Left lung (tissue), 10 donors: ENCODE results near the gene MAJIN. TPM values are rescaled to one million over a fixed set of nuclear protein-coding genes. Genes with fewer than 3 reads are reported as not detected.

Experiments used
- ATAC-seq: fragments of 200-7000 bp; cut with Tn5 transposase; one replicate; pipeline ENCODE4 v1.9.1; 2020; ENCODE audit warnings: moderate library complexity
- DNase-seq, 4 donors: peaks; one replicate each; pipeline ENCODE4 v3.0.0-alpha.2; 2013 to 2020
- H3K27ac ChIP-seq, 2 donors: fragments of 200-600 bp; sonication (generic) in 1 of 2; one replicate each; pipeline versions ENCODE4 v1.5.0 to v1.8.0; 2020 to 2021
- H3K27me3 ChIP-seq, 2 donors: fragments of 200-600 bp; sonication (generic) in 1 of 2; one replicate each; pipeline versions ENCODE4 v1.5.0 to v1.8.0; 2020 to 2021
- H3K36me3 ChIP-seq, 2 donors: fragments of 200-600 bp; sonication (generic) in 1 of 2; one replicate each; pipeline versions ENCODE4 v1.5.0 to v1.8.0; 2020 to 2021
- H3K4me1 ChIP-seq, 2 donors: fragments of 200-600 bp; one replicate each; pipeline ENCODE4 v1.8.0; 2021
- H3K4me3 ChIP-seq, 2 donors: fragments of 200-600 bp; sonication (generic) in 1 of 2; one replicate each; pipeline versions ENCODE4 v1.5.0 to v1.8.0; 2020 to 2021; ENCODE audit warnings: mild to moderate bottlenecking in 1 of 2
- H3K9me3 ChIP-seq, 2 donors: fragments of 200-600 bp; sonication (generic) in 1 of 2; one replicate each; pipeline versions ENCODE4 v1.5.0 to v1.8.0; 2020 to 2021
- CTCF ChIP-seq, 2 donors: fragments of 200-600 bp; sonication (generic) in 1 of 2; IDR thresholded peaks; one replicate each; pipeline versions ENCODE4 v1.5.0 to v1.8.0; 2021; ENCODE audit warnings: antibody characterized with exemption in 2 of 2
- intact Hi-C, 2 donors: fragments of 100-400 bp; cut with DNase I; formaldehyde crosslinking; loops; one replicate each; pipeline versions ENCODE4 v1.11.2 to v1.14.2; 2022
- polyA plus RNA-seq, 6 donors: library from polyadenylated mRNA; unstranded; fragments of 120-200 nt; gene quantifications; one replicate each; pipeline ENCODE4 v1.2.1, GENCODE V29; 2013; ENCODE audit not compliant: insufficient read length in 6 of 6
- total RNA-seq, 2 donors: library from RNA; stranded (reverse); fragmentation: NEBNext Ultra II Directional; extraction: Animal tissue kit (Norgen Biotek cat#: 25700); gene quantifications; one replicate each; pipeline ENCODE4 v1.2.1, GENCODE V29; 2021
- donor health status: DM: no; HTN: yes; CAD: no.
- donor health status: DM: no; HTN: no; CAD: no.

Gene MAJIN
- total and polyA plus RNA-seq, 8 donors = 0.11 to 0.14 TPM; not detected in 6

- ATAC-seq = no peak
- TF ChIP-seq CTCF (IDR thresholded peaks at IDR 0.05) = no peak
- intact Hi-C loops = no loop called here
These were observed 46.0 kb upstream of the MAJIN start for GRCh38 chr11:65017937-65018336.

GRCh38 chr11:65016705-65017104, 44.8 kb upstream of the MAJIN start:
- DNase-seq (no peak), ATAC-seq (no peak)
- peaks cover 0 to 37% of the 10 kb centered on the region in 2 donors for H3K36me3 ChIP-seq
- no peak for TF ChIP-seq CTCF (IDR thresholded peaks at IDR 0.05)
- H3K27me3 ChIP-seq = no peaks in the 10 kb centered on the region
- no peak overlapping the region for H3K4me3 ChIP-seq
- no peak overlapping the region for H3K27ac ChIP-seq
- H3K9me3 ChIP-seq = no peaks in the 10 kb centered on the region
- intact Hi-C loops = no loop called here
- H3K4me1 ChIP-seq = peaks cover 7 to 40% of the 10 kb centered on the region in 2 donors

More at GRCh38 chr11:65017937-65018336, 46.0 kb upstream of the MAJIN start:
- Histone ChIP-seq H3K27me3 (no peaks in the 10 kb centered on the region), H3K36me3 (peaks cover 0 to 41% of the 10 kb centered on the region in 2 donors), H3K4me1 (peaks cover 7 to 38% of the 10 kb centered on the region in 2 donors), H3K4me3 (no peak overlapping the region), H3K27ac (no peak overlapping the region), H3K9me3 (no peaks in the 10 kb centered on the region)
- DNase-seq = no peak

GRCh38 chr11:65014726-65015227, 42.9 kb upstream of the MAJIN start:
- DNase-seq (no peak), ATAC-seq (peak; percentile 3)
- Histone ChIP-seq H3K27ac (peak overlapping the region; percentile 99 to 100), H3K9me3 (no peaks in the 10 kb centered on the region), H3K27me3 (no peaks in the 10 kb centered on the region), H3K4me3 (peak overlapping the region; percentile 70 to 91), H3K4me1 (peaks cover 7 to 30% of the 10 kb centered on the region in 2 donors), H3K36me3 (peaks cover 0 to 18% of the 10 kb centered on the region in 2 donors)
- intact Hi-C loops = no loop called here
- TF ChIP-seq CTCF (IDR thresholded peaks at IDR 0.05) = no peak

GRCh38 chr11:65013888-65014725, 42.2 kb upstream of the MAJIN start, which contains the start of gene ARL2:
ARL2 (plus strand) TSS chr11:65014160; CDS start chr11:65014208, 48 bp downstream.
- H3K27ac ChIP-seq = peak within 1 kb of the TSS; percentile 99 to 100
- H3K4me3 ChIP-seq = peak within 1 kb of the TSS; percentile 70 to 91
- intact Hi-C loops = no loop called here
- DNase-seq = peak; percentile 92 to 96 (median 95)
- H3K9me3 ChIP-seq = no peaks in the 10 kb centered on the region
- peak; percentile 84 to 91 for TF ChIP-seq CTCF (IDR thresholded peaks at IDR 0.05)
- peaks cover 0 to 12% of the 10 kb centered on the region in 2 donors for H3K36me3 ChIP-seq
- no peaks in the 10 kb centered on the region for H3K27me3 ChIP-seq
- peak; percentile 89 for ATAC-seq
- H3K4me1 ChIP-seq = peaks cover 7 to 30% of the 10 kb centered on the region in 2 donors
